ENCODE data around the gene SQSTM1.
"Not testable (repeated sequence)": the region's sequence is repeated elsewhere in the genome, so short reads cannot be mapped to it uniquely, and the experiment has no call there.

Gene SQSTM1

GRCh38 chr5:179834120-179834519, 13.4 kb downstream of the SQSTM1 start:
- DNase-seq (ENCODE audit: low read depth), result no peak
- no peak for TF ChIP-seq CTCF (conservative IDR thresholded peaks at IDR 0.05; ENCODE audit: low read depth, low read length)
- no peak overlapping the region for H3K4me3 ChIP-seq (ENCODE audit: low read length)

GRCh38 chr5:179834871-179835270, 14.2 kb downstream of the SQSTM1 start:
- H3K4me3 ChIP-seq (ENCODE audit: low read length); DNase-seq (ENCODE audit: low read depth): not testable (repeated sequence)

- DNase-seq (ENCODE audit: low read depth), result no peak
- H3K4me3 ChIP-seq (ENCODE audit: low read length), result no peak overlapping the region
- no peak for TF ChIP-seq CTCF (conservative IDR thresholded peaks at IDR 0.05; ENCODE audit: low read depth, low read length)
Observed at GRCh38 chr5:179836225-179837019, 15.7 kb downstream of the SQSTM1 start.

GRCh38 chr5:179837076-179838011, 16.6 kb downstream of the SQSTM1 start:
- H3K4me3 ChIP-seq (ENCODE audit: low read length), result no peak overlapping the region
- TF ChIP-seq CTCF (conservative IDR thresholded peaks at IDR 0.05; ENCODE audit: low read depth, low read length), result no peak
- no peak for DNase-seq (ENCODE audit: low read depth)

- H3K4me3 ChIP-seq (ENCODE audit: low read length), result no peak overlapping the region
- DNase-seq (ENCODE audit: low read depth), result no peak
- no peak for TF ChIP-seq CTCF (conservative IDR thresholded peaks at IDR 0.05; ENCODE audit: low read depth, low read length)
Observed at GRCh38 chr5:179839328-179840256, 18.9 kb downstream of the SQSTM1 start.

- DNase-seq (ENCODE audit: low read depth), result no peak
- TF ChIP-seq CTCF (conservative IDR thresholded peaks at IDR 0.05; ENCODE audit: low read depth, low read length), result no peak
- no peak overlapping the region for H3K4me3 ChIP-seq (ENCODE audit: low read length)
Observed at GRCh38 chr5:179840321-179840720, 19.6 kb downstream of the SQSTM1 start.

DNA sequence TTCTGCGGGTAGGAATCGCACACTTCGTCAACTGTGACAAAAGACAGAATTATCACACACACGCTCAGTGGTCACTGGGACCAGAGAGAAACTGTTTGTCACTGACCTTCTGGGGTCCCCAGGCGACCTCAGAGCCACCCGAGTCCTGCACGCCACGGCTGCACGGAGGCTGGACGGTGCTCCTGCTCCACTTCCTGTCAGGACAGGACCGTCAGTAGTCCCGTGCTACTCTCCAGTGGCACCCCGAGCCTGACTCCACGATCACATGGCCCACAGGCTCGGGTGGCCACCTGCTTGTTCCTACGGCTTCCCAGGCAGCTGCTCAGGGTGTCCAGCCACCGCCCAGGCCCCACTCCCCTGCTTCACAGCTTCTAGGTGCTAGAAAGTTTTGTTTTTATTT, 20.1 kb downstream of the SQSTM1 start:
- no peak overlapping the region for H3K4me3 ChIP-seq (ENCODE audit: low read length)
- DNase-seq (ENCODE audit: low read depth), result no peak
- TF ChIP-seq CTCF (conservative IDR thresholded peaks at IDR 0.05; ENCODE audit: low read depth, low read length), result no peak

Data from retinal pigment epithelial cell (primary cell).